Islet of Langerhans (tissue), 1 donor: ENCODE measurements around the gene HHATL.

Experiments
- FAIRE-seq: peaks from one replicate; lab custom pipeline; 2011; peaks lifted over from hg19 to GRCh38; lab: Jason Lieb, UNC

The HHATL gene

GRCh38 chr3:42697289-42698051 lies 5.1 kb downstream of the HHATL start:
- no peak for FAIRE-seq

- no peak for FAIRE-seq
These were observed 6.0 kb downstream of the HHATL start for GRCh38 chr3:42696356-42697288.

GRCh38 chr3:42694366-42694765 lies 8.2 kb downstream of the HHATL start:
- FAIRE-seq, result no peak

- FAIRE-seq, result no peak
These were observed 9.1 kb downstream of the HHATL start for GRCh38 chr3:42693530-42693930.

- FAIRE-seq, result no peak
These were observed 9.7 kb downstream of the HHATL start for GRCh38 chr3:42692667-42693529.

- FAIRE-seq, result no peak
These were observed 10.6 kb downstream of the HHATL start for GRCh38 chr3:42691816-42692666.

- no peak for FAIRE-seq
These were observed 11.6 kb downstream of the HHATL start for GRCh38 chr3:42690766-42691680.

GRCh38 chr3:42690191-42690590 lies 12.4 kb downstream of the HHATL start:
- no peak for FAIRE-seq

GRCh38 chr3:42689421-42690014 lies 13.1 kb downstream of the HHATL start:
- no peak for FAIRE-seq

GRCh38 chr3:42688487-42689420 lies 13.8 kb downstream of the HHATL start:
- FAIRE-seq, result no peak

GRCh38 chr3:42688016-42688415 lies 14.6 kb downstream of the HHATL start:
- no peak for FAIRE-seq

GRCh38 chr3:42686832-42687650 lies 15.6 kb downstream of the HHATL start:
- no peak for FAIRE-seq

GRCh38 chr3:42685891-42686820 lies 16.4 kb downstream of the HHATL start:
- FAIRE-seq, result no peak

- no peak for FAIRE-seq
These were observed 17.2 kb downstream of the HHATL start, which contains the start of gene KLHL40 for GRCh38 chr3:42685363-42685881. Gene KLHL40 (plus strand): TSS chr3:42685537. CDS start chr3:42685619, 82 bp downstream.

- FAIRE-seq, result no peak
These were observed 17.8 kb downstream of the HHATL start for GRCh38 chr3:42684632-42685362.
